IMR-90 (cell line): ENCODE measurements around the gene PRAMEF12. TPM values are rescaled to one million over a fixed set of nuclear protein-coding genes. Genes with fewer than 3 reads are reported as not detected.

Experiments used
- ATAC-seq: fragments of 200-7000 bp; cut with Tn5 transposase; 2 replicates; pipeline ENCODE4 v1.9.1; 2020; ENCODE audit warnings: low read depth, mild to moderate bottlenecking, moderate library complexity
- BruUV-seq: library from RNA; stranded (reverse); fragments of 400-500 nt; replicated peaks from 2 replicates; lab custom pipeline; 2021; lab: Mats Ljungman, UMichigan
- CTCF ChIA-PET: fragments of 300-600 bp; formaldehyde crosslinking; extraction: SDS; loops from one replicate; lab custom pipeline; 2021; ENCODE audit warnings: antibody characterized with exemption; lab: Yijun Ruan, JAX
- POLR2A ChIA-PET: fragments of 300-600 bp; sonication (Branson Sonifier 250); formaldehyde crosslinking; loops from one replicate; lab custom pipeline; 2022; ENCODE audit warnings: antibody characterized with exemption; ENCODE audit not compliant: unreplicated experiment; lab: Charles Lee
- DNase-seq: peaks from one replicate; pipeline ENCODE4 v3.0.0; 2013
- H2AFZ ChIP-seq: replicated peaks from 2 replicates; pipeline ENCODE3; 2013; ENCODE audit warnings: low read length, mild to moderate bottlenecking; ENCODE audit not compliant: poor library complexity
- H2AK5ac ChIP-seq: 2 replicates; pipeline ENCODE4 v1.6.1; 2013; ENCODE audit warnings: low read depth, low read length, inconsistent platforms
- H2AK9ac ChIP-seq: replicated peaks from 2 replicates; pipeline ENCODE3; 2013; ENCODE audit warnings: mild to moderate bottlenecking, low read depth, low read length, moderate library complexity; ENCODE audit not compliant: poor library complexity
- H2BK120ac ChIP-seq: 2 replicates; pipeline ENCODE4 v1.6.1; 2013; ENCODE audit warnings: low read depth, low read length, inconsistent platforms
- H2BK15ac ChIP-seq: 3 replicates; pipeline ENCODE4 v1.6.1; 2013; ENCODE audit warnings: low read depth, low read length, inconsistent platforms
- H2BK20ac ChIP-seq: 2 replicates; pipeline ENCODE4 v1.6.1; 2013; ENCODE audit warnings: low read depth, mild to moderate bottlenecking, inconsistent platforms, low read length, moderate library complexity
- H2BK5ac ChIP-seq: 2 replicates; pipeline ENCODE4 v1.6.1; 2013; ENCODE audit warnings: mild to moderate bottlenecking, low read depth, low read length, inconsistent platforms; ENCODE audit not compliant: poor library complexity, severe bottlenecking
- H3K14ac ChIP-seq: replicated peaks from 2 replicates; pipeline ENCODE4 v1.6.1; 2013; ENCODE audit warnings: low read depth, low read length, inconsistent platforms
- H3K18ac ChIP-seq: 2 replicates; pipeline ENCODE4 v1.6.1; 2013; ENCODE audit warnings: low read depth, low read length, control low read depth
- H3K23ac ChIP-seq: 2 replicates; pipeline ENCODE4 v1.6.1; 2013; ENCODE audit warnings: low read depth, low read length, inconsistent platforms
- H3K27ac ChIP-seq: 2 replicates; pipeline ENCODE4 v1.5.1; 2013; ENCODE audit warnings: mild to moderate bottlenecking, control low read depth, low read length; ENCODE audit not compliant: insufficient read depth
- H3K27me3 ChIP-seq: 2 replicates; pipeline ENCODE4 v1.6.1; 2013; ENCODE audit warnings: low read length; ENCODE audit not compliant: control insufficient read depth, insufficient read depth
- H3K36me3 ChIP-seq: 2 replicates; pipeline ENCODE4 v1.6.1; 2013; ENCODE audit warnings: low read length, mixed read lengths; ENCODE audit not compliant: control insufficient read depth, insufficient read depth
- H3K4ac ChIP-seq: 2 replicates; pipeline ENCODE4 v1.6.1; 2013; ENCODE audit warnings: low read depth, low read length, inconsistent platforms
- H3K4me1 ChIP-seq: 2 replicates; pipeline ENCODE4 v1.6.1; 2013; ENCODE audit warnings: low read length, mixed read lengths; ENCODE audit not compliant: control insufficient read depth, insufficient read depth
- H3K4me2 ChIP-seq: 2 replicates; pipeline ENCODE4 v1.6.1; 2013; ENCODE audit warnings: low read depth, mild to moderate bottlenecking, control low read depth, low read length, moderate library complexity
- H3K4me3 ChIP-seq: 2 replicates; pipeline ENCODE4 v1.5.1; 2013; ENCODE audit warnings: low read depth, mild to moderate bottlenecking, control low read depth, low read length, moderate library complexity; ENCODE audit not compliant: insufficient read depth
- H3K56ac ChIP-seq: 2 replicates; pipeline ENCODE4 v1.6.1; 2013; ENCODE audit warnings: low read length, inconsistent platforms; ENCODE audit not compliant: insufficient read depth; ENCODE audit errors: extremely low read depth
- H3K79me1 ChIP-seq, 2 experiments: 2 replicates each; pipeline ENCODE4 v1.6.1; 2013; ENCODE audit warnings: low read length in 2 of 2, inconsistent platforms in 1 of 2, low read depth in 1 of 2
- H3K9ac ChIP-seq: 2 replicates; pipeline ENCODE4 v1.6.1; 2013; ENCODE audit warnings: low read depth, low read length, control low read depth
- H3K9me1 ChIP-seq: 2 replicates; pipeline ENCODE4 v1.6.1; 2013; ENCODE audit warnings: low read length, inconsistent platforms; ENCODE audit not compliant: insufficient read depth
- H3K9me3 ChIP-seq: 2 replicates; pipeline ENCODE4 v1.6.1; 2013; ENCODE audit warnings: low read length; ENCODE audit not compliant: control insufficient read depth, insufficient read depth
- H4K20me1 ChIP-seq: 2 replicates; pipeline ENCODE4 v1.6.1; 2013; ENCODE audit warnings: low read length, inconsistent platforms; ENCODE audit not compliant: insufficient read depth
- H4K5ac ChIP-seq: 2 replicates; pipeline ENCODE4 v1.6.1; 2013; ENCODE audit warnings: mild to moderate bottlenecking, low read depth, low read length, control low read depth
- H4K8ac ChIP-seq, 2 experiments: 2 replicates each; pipeline ENCODE4 v1.6.1; 2013; ENCODE audit warnings: low read depth in 2 of 2, low read length in 2 of 2, control low read depth in 1 of 2, inconsistent platforms in 1 of 2
- H4K91ac ChIP-seq: 2 replicates; pipeline ENCODE4 v1.6.1; 2013; ENCODE audit warnings: low read depth, low read length, inconsistent platforms; ENCODE audit not compliant: insufficient read depth
- CTCF ChIP-seq: conservative IDR thresholded peaks from 2 replicates; pipeline ENCODE4 v1.5.1; 2012; ENCODE audit warnings: mild to moderate bottlenecking, low read depth, low read length, improper control_type of control experiment
- FOS ChIP-seq: fragments of 150-350 bp; IDR thresholded peaks from 2 replicates; pipeline ENCODE4 v1.6.1; 2016; ENCODE audit warnings: low read depth, low read length
- MAZ ChIP-seq: IDR thresholded peaks from 2 replicates; pipeline ENCODE4 v1.6.1; 2012; ENCODE audit warnings: low read depth, mild to moderate bottlenecking, low read length, improper control_type of control experiment, moderate library complexity, borderline replicate concordance
- MXI1 ChIP-seq: IDR thresholded peaks from 2 replicates; pipeline ENCODE4 v1.6.1; 2012; ENCODE audit warnings: low read depth, mild to moderate bottlenecking, low read length, moderate library complexity, borderline replicate concordance
- POLR2A ChIP-seq: IDR thresholded peaks from 2 replicates; pipeline ENCODE4 v1.6.1; 2012; ENCODE audit warnings: mild to moderate bottlenecking, low read depth, low read length
- WGBS, 2 experiments: methylation state at CpG; one replicate each; pipeline versions ENCODE4 v1.1.5 to v1.1.7; 2013; ENCODE audit warnings: missing lambda C conversion rate in 2 of 2; ENCODE audit not compliant: insufficient read length in 1 of 2; ENCODE audit errors: extremely low coverage in 2 of 2; 5-methylcytosine and 5-hydroxymethylcytosine counted together
- dilution Hi-C: fragments of 300-500 bp; cut with HindIII; formaldehyde crosslinking; loops from one replicate; pipeline ENCODE4 v1.14.3; 2018; ENCODE audit warnings: low sequenced_read_pairs; ENCODE audit not compliant: unreplicated experiment
- in situ Hi-C: fragments of 300-500 bp; cut with MboI; formaldehyde crosslinking; loops from 3 replicates; pipeline ENCODE4 v1.14.3; 2019; ENCODE audit warnings: low sequenced_read_pairs, inconsistent platforms, mixed read lengths
- intact Hi-C: fragments of 100-400 bp; cut with micrococcal nuclease; formaldehyde crosslinking; loops from 2 replicates; pipeline ENCODE4 v1.10.0; 2022
- polyA plus RNA-seq, 3 experiments: library from polyadenylated mRNA; depleted of rRNA; stranded (reverse); fragments of >200 nt; gene quantifications; 2 replicates each; pipeline ENCODE4 v1.2.3, GENCODE V29; 2012; ENCODE audit warnings: low replicate concordance in 1 of 3
- total RNA-seq: library from RNA; depleted of rRNA; stranded (reverse); fragments of >200 nt; gene quantifications from 2 replicates; pipeline ENCODE4 v1.2.3, GENCODE V29; 2012
- TF ChIP-seq, protein P1 (sequence below): fragments of 150-350 bp; IDR thresholded peaks from 2 replicates; pipeline ENCODE4 v1.6.1; 2016; ENCODE audit warnings: low read depth, mild to moderate bottlenecking, low read length, moderate library complexity, borderline replicate concordance

Gene PRAMEF12
- total and polyA plus RNA-seq, 2 of the 4 experiments (the other 2 are of a cell fraction) = not detected

GRCh38 chr1:12799730-12800129, 26.2 kb downstream of the PRAMEF12 start:
- dilution Hi-C loops (no loop called here), in situ Hi-C loops (no loop called here), intact Hi-C loops (no loop called here)
- no peak overlapping the region for H2BK5ac ChIP-seq
- no peak overlapping the region for H3K56ac ChIP-seq
- no peak overlapping the region for H3K4me3 ChIP-seq
- H3K27ac ChIP-seq = no peak overlapping the region
- no peak overlapping the region for H4K91ac ChIP-seq
- DNase-seq (no peak), ATAC-seq (no peak)
- no peak for TF ChIP-seq FOS
- no peak for TF ChIP-seq MXI1
- TF ChIP-seq CTCF = no peak
- no peak for TF ChIP-seq MAZ
- TF ChIP-seq, protein P1, sequence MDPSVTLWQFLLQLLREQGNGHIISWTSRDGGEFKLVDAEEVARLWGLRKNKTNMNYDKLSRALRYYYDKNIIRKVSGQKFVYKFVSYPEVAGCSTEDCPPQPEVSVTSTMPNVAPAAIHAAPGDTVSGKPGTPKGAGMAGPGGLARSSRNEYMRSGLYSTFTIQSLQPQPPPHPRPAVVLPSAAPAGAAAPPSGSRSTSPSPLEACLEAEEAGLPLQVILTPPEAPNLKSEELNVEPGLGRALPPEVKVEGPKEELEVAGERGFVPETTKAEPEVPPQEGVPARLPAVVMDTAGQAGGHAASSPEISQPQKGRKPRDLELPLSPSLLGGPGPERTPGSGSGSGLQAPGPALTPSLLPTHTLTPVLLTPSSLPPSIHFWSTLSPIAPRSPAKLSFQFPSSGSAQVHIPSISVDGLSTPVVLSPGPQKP = no peak
- no peak for TF ChIP-seq POLR2A
- no peak overlapping the region for H3K9ac ChIP-seq
- no peak overlapping the region for H2AK5ac ChIP-seq
- peaks cover 15% of the 10 kb centered on the region for H3K9me3 ChIP-seq
- no peak overlapping the region for H2BK15ac ChIP-seq
- H3K18ac ChIP-seq = no peak overlapping the region
- H2BK20ac ChIP-seq = no peak overlapping the region
- no TSS peak for BruUV-seq
- H4K8ac ChIP-seq = no peak overlapping the region
- no peaks in the 10 kb centered on the region for H4K20me1 ChIP-seq
- H3K4me1 ChIP-seq = no peaks in the 10 kb centered on the region
- H3K36me3 ChIP-seq = no peaks in the 10 kb centered on the region
- no peak overlapping the region for H2AK9ac ChIP-seq
- H4K5ac ChIP-seq = no peak overlapping the region
- no peaks in the 10 kb centered on the region for H3K79me1 ChIP-seq
- ChIA-PET CTCF (no interaction called here), POLR2A (no interaction called here)
- no CpG with 5 or more reads among the region's 2 CpGs for WGBS, 2 experiments
- H2BK120ac ChIP-seq = no peak overlapping the region
- H3K23ac ChIP-seq = no peak overlapping the region
- H2AFZ ChIP-seq = no peak overlapping the region
- H3K27me3 ChIP-seq = no peaks in the 10 kb centered on the region
- H3K4me2 ChIP-seq = no peak overlapping the region
- no peaks in the 10 kb centered on the region for H3K9me1 ChIP-seq
- H3K4ac ChIP-seq = no peak overlapping the region
- H3K14ac ChIP-seq = no peak overlapping the region
